Measurements from ENCODE around the gene ALPP. TPM values are rescaled to one million over a fixed set of nuclear protein-coding genes. Genes with fewer than 3 reads are reported as not detected.

ALPP gene
- polyA plus RNA-seq, 1 of the 3 experiments (the other 2 are of a cell fraction): not detected

DNA sequence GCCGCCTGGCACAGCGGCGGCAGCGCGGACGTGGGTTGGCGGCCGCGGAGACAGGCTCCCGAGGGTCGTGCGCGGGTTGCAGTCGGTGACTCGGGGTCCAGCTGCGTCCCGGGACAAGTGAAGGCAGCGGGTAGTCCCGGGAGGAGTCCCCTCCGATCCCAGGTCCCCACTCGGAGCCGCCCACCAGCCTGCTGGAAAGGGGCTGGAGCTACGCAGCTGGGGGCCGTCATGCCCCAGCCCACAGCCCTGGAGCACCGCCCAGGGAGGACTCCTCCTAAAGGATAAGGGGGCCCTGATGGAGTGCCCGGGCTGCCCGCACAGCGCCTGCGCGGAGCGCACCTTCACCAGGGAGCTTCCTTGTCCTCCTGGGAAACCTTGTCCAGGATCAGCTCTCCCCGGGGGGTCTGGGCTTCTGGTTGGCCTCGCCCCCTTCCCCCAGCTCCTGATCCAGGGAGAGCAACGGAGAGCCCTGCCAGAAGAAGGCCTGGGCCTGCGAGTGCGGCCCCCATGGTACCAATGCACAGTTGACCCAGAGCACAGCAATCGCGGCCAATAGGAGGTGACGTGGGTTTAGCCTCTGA lies 25.9 kb upstream of the ALPP start:
- H4K20me1 ChIP-seq (ENCODE audit: insufficient read depth): no peaks in the 10 kb centered on the region
- no peaks in the 10 kb centered on the region for H3K79me2 ChIP-seq (ENCODE audit: insufficient read depth)
- no peak overlapping the region for H3K9ac ChIP-seq
- H3K27me3 ChIP-seq (ENCODE audit: insufficient read depth): peaks cover 60% of the 10 kb centered on the region
- H3K4me2 ChIP-seq: no peak overlapping the region
- no peaks in the 10 kb centered on the region for H3K9me2 ChIP-seq
- H3K4me3 ChIP-seq (ENCODE audit: low read depth in 2 of 2, low read length in 1 of 2): no peak overlapping the region
- H3K9me3 ChIP-seq: no peaks in the 10 kb centered on the region
- no peak overlapping the region for H2AFZ ChIP-seq (ENCODE audit: low read depth)
- no peak overlapping the region for H3K27ac ChIP-seq (ENCODE audit: low read depth in 2 of 2, low read length in 1 of 2)
- DNase-seq: no peak
- TF ChIP-seq SMC3 (IDR thresholded peaks at IDR 0.05; ENCODE audit: low read depth, low read length): no peak
- TF ChIP-seq FOXM1 (IDR thresholded peaks at IDR 0.05; ENCODE audit: low read depth): no peak
- TF ChIP-seq POLR2AphosphoS5 (IDR thresholded peaks at IDR 0.05; ENCODE audit: low read depth, low read length): no peak
- TF ChIP-seq, protein P1, sequence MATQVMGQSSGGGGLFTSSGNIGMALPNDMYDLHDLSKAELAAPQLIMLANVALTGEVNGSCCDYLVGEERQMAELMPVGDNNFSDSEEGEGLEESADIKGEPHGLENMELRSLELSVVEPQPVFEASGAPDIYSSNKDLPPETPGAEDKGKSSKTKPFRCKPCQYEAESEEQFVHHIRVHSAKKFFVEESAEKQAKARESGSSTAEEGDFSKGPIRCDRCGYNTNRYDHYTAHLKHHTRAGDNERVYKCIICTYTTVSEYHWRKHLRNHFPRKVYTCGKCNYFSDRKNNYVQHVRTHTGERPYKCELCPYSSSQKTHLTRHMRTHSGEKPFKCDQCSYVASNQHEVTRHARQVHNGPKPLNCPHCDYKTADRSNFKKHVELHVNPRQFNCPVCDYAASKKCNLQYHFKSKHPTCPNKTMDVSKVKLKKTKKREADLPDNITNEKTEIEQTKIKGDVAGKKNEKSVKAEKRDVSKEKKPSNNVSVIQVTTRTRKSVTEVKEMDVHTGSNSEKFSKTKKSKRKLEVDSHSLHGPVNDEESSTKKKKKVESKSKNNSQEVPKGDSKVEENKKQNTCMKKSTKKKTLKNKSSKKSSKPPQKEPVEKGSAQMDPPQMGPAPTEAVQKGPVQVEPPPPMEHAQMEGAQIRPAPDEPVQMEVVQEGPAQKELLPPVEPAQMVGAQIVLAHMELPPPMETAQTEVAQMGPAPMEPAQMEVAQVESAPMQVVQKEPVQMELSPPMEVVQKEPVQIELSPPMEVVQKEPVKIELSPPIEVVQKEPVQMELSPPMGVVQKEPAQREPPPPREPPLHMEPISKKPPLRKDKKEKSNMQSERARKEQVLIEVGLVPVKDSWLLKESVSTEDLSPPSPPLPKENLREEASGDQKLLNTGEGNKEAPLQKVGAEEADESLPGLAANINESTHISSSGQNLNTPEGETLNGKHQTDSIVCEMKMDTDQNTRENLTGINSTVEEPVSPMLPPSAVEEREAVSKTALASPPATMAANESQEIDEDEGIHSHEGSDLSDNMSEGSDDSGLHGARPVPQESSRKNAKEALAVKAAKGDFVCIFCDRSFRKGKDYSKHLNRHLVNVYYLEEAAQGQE (IDR thresholded peaks at IDR 0.05; ENCODE audit: low read depth, low read length): no peak
- TF ChIP-seq SIN3A (IDR thresholded peaks at IDR 0.05; ENCODE audit: borderline replicate concordance, low read depth, low read length): no peak
- H3K36me3 ChIP-seq (replicated peaks in 1 of 2; ENCODE audit: control insufficient read depth in 1 of 2, insufficient read depth in 2 of 2, low read length in 1 of 2): no peaks in the 10 kb centered on the region
- ChIA-PET CTCF (interaction anchor here (0.6 to 1.3 kb wide), 4 partner anchors 12 to 819 kb away, joined by 3 to 6 read pairs (median 5); partner anchors contain the start of gene NPPC), POLR2A (no interaction called here)
- no peaks in the 10 kb centered on the region for H3F3A ChIP-seq (replicated peaks; ENCODE audit: insufficient read depth)
- 40% methylated on average over 13 of the region's 39 CpGs for WGBS (ENCODE audit: low lambda C conversion rate)
- no peaks in the 10 kb centered on the region for H3K4me1 ChIP-seq (ENCODE audit: control insufficient read depth in 1 of 2, insufficient read depth in 2 of 2, low read depth in 1 of 2, low read length in 1 of 2)

DNA sequence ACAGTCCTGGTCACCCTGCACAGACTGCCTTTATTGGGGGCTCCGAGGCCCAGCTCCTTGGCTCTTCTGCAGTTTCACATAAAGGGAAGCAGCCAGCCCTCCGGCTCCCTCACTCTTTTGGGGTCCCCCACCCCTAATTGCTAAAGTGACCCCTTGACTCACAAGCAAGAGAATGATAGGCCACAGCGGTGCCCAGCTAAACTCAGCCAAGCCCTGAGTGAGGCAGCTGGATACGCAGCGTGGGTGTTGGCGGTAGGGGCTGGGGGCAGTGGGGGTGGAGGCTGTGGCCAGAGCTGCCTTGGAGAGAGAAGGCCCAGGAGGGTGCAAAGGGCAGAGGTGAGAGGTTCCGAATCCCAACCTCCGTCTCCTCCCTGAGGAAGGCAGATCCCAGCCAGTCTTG lies 25.5 kb upstream of the ALPP start:
- POLR2A ChIA-PET: no interaction called here

More for the DNA sequence above, 25.5 kb upstream of the ALPP start:
- Histone ChIP-seq H2AFZ (ENCODE audit: low read depth) (no peak overlapping the region), H3K4me2 (no peak overlapping the region), H3K4me3 (ENCODE audit: low read depth in 2 of 2, low read length in 1 of 2) (no peak overlapping the region), H3K36me3 (replicated peaks in 1 of 2; ENCODE audit: control insufficient read depth in 1 of 2, insufficient read depth in 2 of 2, low read length in 1 of 2) (no peaks in the 10 kb centered on the region), H3K27ac (ENCODE audit: low read depth in 2 of 2, low read length in 1 of 2) (no peak overlapping the region), H3K4me1 (ENCODE audit: control insufficient read depth in 1 of 2, insufficient read depth in 2 of 2, low read depth in 1 of 2, low read length in 1 of 2) (no peaks in the 10 kb centered on the region), H3K9me3 (no peaks in the 10 kb centered on the region), H4K20me1 (ENCODE audit: insufficient read depth) (no peaks in the 10 kb centered on the region), H3K79me2 (ENCODE audit: insufficient read depth) (no peaks in the 10 kb centered on the region), H3K9me2 (no peaks in the 10 kb centered on the region), H3K9ac (no peak overlapping the region), H3K27me3 (ENCODE audit: insufficient read depth) (peaks cover 55% of the 10 kb centered on the region), H3F3A (replicated peaks; ENCODE audit: insufficient read depth) (no peaks in the 10 kb centered on the region)
- CTCF ChIA-PET: interaction anchor here (0.6 to 1.3 kb wide), 4 partner anchors 13 to 819 kb away, joined by 3 to 6 read pairs (median 5); partner anchors contain the start of gene NPPC
- no peak for DNase-seq
- no peak for TF ChIP-seq FOSL2 (IDR thresholded peaks at IDR 0.05; ENCODE audit: borderline replicate concordance, low read depth)
- TF ChIP-seq, protein P1 (IDR thresholded peaks at IDR 0.05; ENCODE audit: low read depth, low read length): no peak
- TF ChIP-seq SMC3 (IDR thresholded peaks at IDR 0.05; ENCODE audit: low read depth, low read length): no peak
- TF ChIP-seq, protein P2, sequence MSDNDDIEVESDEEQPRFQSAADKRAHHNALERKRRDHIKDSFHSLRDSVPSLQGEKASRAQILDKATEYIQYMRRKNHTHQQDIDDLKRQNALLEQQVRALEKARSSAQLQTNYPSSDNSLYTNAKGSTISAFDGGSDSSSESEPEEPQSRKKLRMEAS (IDR thresholded peaks at IDR 0.05; ENCODE audit: low read depth): no peak
- TF ChIP-seq RFX5 (IDR thresholded peaks at IDR 0.05; ENCODE audit: low read length): no peak
- TF ChIP-seq FOXJ3 (CRISPR knock-in tag; IDR thresholded peaks at IDR 0.05): no peak
- TF ChIP-seq, protein P3, sequence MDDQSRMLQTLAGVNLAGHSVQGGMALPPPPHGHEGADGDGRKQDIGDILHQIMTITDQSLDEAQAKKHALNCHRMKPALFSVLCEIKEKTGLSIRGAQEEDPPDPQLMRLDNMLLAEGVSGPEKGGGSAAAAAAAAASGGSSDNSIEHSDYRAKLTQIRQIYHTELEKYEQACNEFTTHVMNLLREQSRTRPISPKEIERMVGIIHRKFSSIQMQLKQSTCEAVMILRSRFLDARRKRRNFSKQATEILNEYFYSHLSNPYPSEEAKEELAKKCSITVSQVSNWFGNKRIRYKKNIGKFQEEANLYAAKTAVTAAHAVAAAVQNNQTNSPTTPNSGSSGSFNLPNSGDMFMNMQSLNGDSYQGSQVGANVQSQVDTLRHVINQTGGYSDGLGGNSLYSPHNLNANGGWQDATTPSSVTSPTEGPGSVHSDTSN (IDR thresholded peaks at IDR 0.05): no peak
- TF ChIP-seq RCOR1 (IDR thresholded peaks at IDR 0.05; ENCODE audit: low read length): no peak
- WGBS (ENCODE audit: low lambda C conversion rate): 56% methylated on average over 5 of the region's 8 CpGs
